Inferior parietal cortex (tissue), 1 donor: ENCODE data around the gene CDY1B.
"Not testable (repeated sequence)": the region's sequence is repeated elsewhere in the genome, so short reads cannot be mapped to it uniquely, and the experiment has no call there.

Experiments
- DNase-seq: peaks from one replicate; pipeline ENCODE4 v3.0.0-alpha.2; 2016; ENCODE audit errors: extremely low spot score

Gene CDY1B, protein sequence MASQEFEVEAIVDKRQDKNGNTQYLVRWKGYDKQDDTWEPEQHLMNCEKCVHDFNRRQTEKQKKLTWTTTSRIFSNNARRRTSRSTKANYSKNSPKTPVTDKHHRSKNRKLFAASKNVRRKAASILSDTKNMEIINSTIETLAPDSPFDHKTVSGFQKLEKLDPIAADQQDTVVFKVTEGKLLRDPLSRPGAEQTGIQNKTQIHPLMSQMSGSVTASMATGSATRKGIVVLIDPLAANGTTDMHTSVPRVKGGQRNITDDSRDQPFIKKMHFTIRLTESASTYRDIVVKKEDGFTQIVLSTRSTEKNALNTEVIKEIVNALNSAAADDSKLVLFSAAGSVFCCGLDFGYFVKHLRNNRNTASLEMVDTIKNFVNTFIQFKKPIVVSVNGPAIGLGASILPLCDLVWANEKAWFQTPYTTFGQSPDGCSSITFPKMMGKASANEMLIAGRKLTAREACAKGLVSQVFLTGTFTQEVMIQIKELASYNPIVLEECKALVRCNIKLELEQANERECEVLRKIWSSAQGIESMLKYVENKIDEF

DNA sequence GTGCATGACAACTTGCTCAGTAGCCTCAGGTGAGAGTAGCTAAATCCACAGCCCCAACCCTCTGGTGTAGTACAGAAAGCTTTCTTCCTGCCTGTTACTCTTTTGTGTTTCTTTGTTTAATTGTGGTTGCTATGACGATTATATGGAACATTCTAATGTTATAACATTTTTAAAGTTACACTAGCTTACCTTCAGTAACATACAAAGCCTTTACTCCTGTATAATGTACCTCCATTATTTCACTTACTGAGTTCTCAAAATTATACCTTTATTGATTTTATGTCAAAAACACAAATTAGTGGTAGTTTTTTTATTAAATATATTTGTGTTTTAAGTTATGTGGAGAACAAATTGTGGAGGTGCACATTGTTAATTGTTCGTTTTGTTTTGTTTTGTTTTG lies at the start of gene CDY1B:
Gene CDY1B, minus strand, starts transcription at position 101 of the 400 bp plus-strand sequence. CDS start 331 bp downstream, outside the sequence.
- not testable (repeated sequence) for DNase-seq

- not testable (repeated sequence) for DNase-seq
Observed at GRCh38 chrY:24049525-24049924, 1.7 kb upstream of the CDY1B start.

- DNase-seq = not testable (repeated sequence)
Observed at GRCh38 chrY:24043209-24043608, 4.6 kb downstream of the CDY1B start.

- not testable (repeated sequence) for DNase-seq
Observed at GRCh38 chrY:24039008-24039718, 8.7 kb downstream of the CDY1B start.

DNA sequence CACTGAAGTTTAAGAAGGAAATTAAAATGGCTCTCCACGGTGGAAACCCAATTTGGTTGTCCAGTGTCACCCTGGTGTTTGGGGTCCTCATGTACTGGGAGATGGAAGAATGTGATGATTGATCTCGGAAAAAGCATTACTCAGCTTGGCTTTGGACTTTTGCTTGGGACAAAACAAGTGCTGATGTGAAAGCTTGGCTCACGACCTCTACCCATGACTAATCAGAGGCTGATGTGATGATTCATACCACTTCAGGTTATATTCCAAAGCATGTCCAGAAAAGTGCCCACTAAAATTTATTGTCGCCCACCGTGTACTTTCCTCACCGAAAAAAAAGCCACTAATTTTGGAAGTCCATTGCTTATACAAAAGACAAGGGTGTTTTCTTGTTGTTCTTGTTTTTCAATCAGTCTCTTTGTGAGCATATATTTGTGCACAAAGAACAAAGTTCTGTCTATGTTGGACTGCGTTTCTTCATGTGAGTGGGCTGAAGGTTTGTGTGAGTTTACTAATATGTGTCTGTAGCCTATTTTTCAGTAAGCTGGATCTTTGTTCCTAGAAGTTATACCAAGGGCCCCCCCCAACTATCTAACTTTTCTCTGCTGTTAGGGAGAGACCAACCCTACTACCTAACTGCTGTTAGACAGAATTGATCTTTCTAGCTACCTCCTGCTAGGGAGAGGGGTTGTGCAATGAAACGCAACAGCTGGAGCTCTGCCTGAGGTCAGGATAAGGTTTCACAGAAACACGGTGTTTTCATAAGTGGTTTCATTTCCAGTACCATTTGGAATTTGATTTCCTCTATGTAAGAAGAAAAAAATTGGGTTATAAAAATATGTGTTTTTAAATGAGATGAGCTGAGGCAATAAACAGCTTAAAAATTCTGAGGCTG lies 21.4 kb downstream of the CDY1B start:
- DNase-seq = not testable (repeated sequence)
